ENCODE data around the gene TBCEL. TPM values are rescaled to one million over a fixed set of nuclear protein-coding genes. Genes with fewer than 3 reads are reported as not detected.

The TBCEL gene
- total RNA-seq, 1 donor from 2014 or later: 31.2 TPM

DNA sequence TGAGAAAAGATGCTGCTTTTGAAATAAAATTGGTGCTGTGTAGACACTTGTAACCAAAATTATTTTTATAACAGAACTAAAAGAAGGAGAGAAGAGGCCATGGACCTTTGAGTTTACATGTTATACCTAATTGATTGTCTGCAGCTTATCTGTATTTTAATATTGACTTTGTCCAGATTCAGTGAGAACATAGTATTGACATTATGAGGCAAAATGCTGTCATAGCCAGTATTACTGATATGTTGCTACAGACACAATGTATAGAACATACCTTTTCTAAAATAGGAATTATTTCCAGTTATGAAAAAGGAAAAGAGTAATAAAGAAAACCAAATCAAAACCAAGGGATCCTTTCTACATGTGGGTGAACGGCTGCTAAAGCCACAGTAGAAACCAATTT is 65.7 kb downstream of the TBCEL start:
- H3K4me3 Mint-ChIP-seq (ENCODE audit: unreplicated experiment): no peak overlapping the region
- no peak overlapping the region for H3K27ac Mint-ChIP-seq (ENCODE audit: unreplicated experiment)
- H3K4me1 Mint-ChIP-seq (ENCODE audit: unreplicated experiment): no peaks in the 10 kb centered on the region
- TF ChIP-seq, protein P1, sequence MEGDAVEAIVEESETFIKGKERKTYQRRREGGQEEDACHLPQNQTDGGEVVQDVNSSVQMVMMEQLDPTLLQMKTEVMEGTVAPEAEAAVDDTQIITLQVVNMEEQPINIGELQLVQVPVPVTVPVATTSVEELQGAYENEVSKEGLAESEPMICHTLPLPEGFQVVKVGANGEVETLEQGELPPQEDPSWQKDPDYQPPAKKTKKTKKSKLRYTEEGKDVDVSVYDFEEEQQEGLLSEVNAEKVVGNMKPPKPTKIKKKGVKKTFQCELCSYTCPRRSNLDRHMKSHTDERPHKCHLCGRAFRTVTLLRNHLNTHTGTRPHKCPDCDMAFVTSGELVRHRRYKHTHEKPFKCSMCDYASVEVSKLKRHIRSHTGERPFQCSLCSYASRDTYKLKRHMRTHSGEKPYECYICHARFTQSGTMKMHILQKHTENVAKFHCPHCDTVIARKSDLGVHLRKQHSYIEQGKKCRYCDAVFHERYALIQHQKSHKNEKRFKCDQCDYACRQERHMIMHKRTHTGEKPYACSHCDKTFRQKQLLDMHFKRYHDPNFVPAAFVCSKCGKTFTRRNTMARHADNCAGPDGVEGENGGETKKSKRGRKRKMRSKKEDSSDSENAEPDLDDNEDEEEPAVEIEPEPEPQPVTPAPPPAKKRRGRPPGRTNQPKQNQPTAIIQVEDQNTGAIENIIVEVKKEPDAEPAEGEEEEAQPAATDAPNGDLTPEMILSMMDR (IDR thresholded peaks at IDR 0.05; ENCODE audit: unreplicated experiment): no peak
- H3K27me3 Mint-ChIP-seq (ENCODE audit: unreplicated experiment): no peaks in the 10 kb centered on the region
- no peak for DNase-seq (ENCODE audit: low spot score)
- peaks cover 3% of the 10 kb centered on the region for H3K36me3 Mint-ChIP-seq (ENCODE audit: low read depth, unreplicated experiment)
- no peaks in the 10 kb centered on the region for H3K9me3 Mint-ChIP-seq (ENCODE audit: unreplicated experiment)

DNA sequence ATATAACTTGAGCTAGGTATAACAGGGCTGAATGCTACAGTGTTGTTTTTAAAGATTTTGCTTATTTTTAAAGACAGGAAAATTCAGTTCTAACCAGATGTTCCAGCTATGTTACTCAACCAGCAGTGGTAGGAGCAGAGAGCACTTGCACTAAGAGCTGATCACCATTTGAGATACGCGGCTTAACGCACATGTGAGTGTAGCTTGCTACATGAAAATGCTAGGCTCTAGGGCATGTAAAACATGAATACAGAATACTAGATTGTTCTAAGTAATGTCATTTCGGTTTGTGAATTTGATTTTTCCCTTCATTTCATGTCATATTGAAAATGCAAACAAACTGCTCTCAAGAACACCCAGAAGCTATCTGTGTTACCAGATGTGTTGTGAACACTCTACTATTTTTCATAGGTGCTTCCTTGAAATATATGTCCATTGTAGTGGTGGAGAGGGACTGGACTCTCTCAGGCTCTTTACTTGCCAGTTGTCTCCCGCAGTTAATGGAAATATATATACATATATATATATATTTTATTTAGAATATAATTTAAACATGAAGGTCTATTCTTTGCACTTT is 66.3 kb downstream of the TBCEL start:
- Mint-ChIP-seq H3K27ac (ENCODE audit: unreplicated experiment) (no peak overlapping the region), H3K9me3 (ENCODE audit: unreplicated experiment) (no peaks in the 10 kb centered on the region), H3K4me1 (ENCODE audit: unreplicated experiment) (no peaks in the 10 kb centered on the region), H3K36me3 (ENCODE audit: low read depth, unreplicated experiment) (peaks cover 3% of the 10 kb centered on the region), H3K27me3 (ENCODE audit: unreplicated experiment) (no peaks in the 10 kb centered on the region), H3K4me3 (ENCODE audit: unreplicated experiment) (no peak overlapping the region)
- DNase-seq (ENCODE audit: low spot score): no peak
- TF ChIP-seq, protein P1 (IDR thresholded peaks at IDR 0.05; ENCODE audit: unreplicated experiment): no peak

DNA sequence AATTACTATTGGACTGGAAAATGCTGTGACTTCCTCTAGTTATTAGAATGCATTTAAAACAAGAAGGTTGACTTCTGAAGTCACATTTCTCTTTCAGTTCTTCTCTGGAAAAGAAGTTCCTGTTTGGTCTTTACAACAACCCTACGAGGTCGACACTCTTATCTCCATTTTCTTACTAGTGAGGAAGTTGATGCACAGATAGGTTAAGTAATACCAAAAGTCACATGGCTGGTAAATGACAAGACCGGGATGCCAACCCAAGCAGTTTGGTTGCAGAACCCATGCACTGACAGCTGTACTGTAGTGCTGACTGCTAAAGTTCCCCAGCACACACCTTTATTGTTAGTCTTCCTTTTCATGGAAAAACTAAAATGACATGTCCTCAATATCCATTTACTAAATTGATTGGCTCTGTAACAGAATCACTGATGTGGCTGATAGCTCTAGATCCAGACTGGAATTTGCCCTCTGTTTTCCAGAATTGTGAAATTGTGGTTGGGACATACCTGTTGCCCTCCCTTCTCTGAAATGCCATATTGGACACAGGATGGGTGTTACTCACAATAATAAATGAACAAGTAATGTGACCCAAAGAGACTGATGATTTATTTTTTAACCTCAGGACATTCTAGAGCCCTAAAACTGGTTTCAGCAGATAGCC is 67.7 kb downstream of the TBCEL start:
- H3K4me3 Mint-ChIP-seq (ENCODE audit: unreplicated experiment): no peak overlapping the region
- no peak for DNase-seq (ENCODE audit: low spot score)
- TF ChIP-seq, protein P1 (IDR thresholded peaks at IDR 0.05; ENCODE audit: unreplicated experiment): no peak
- peaks cover 3% of the 10 kb centered on the region for H3K36me3 Mint-ChIP-seq (ENCODE audit: low read depth, unreplicated experiment)
- H3K4me1 Mint-ChIP-seq (ENCODE audit: unreplicated experiment): no peaks in the 10 kb centered on the region
- no peaks in the 10 kb centered on the region for H3K9me3 Mint-ChIP-seq (ENCODE audit: unreplicated experiment)
- H3K27ac Mint-ChIP-seq (ENCODE audit: unreplicated experiment): no peak overlapping the region
- H3K27me3 Mint-ChIP-seq (ENCODE audit: unreplicated experiment): no peaks in the 10 kb centered on the region

DNA sequence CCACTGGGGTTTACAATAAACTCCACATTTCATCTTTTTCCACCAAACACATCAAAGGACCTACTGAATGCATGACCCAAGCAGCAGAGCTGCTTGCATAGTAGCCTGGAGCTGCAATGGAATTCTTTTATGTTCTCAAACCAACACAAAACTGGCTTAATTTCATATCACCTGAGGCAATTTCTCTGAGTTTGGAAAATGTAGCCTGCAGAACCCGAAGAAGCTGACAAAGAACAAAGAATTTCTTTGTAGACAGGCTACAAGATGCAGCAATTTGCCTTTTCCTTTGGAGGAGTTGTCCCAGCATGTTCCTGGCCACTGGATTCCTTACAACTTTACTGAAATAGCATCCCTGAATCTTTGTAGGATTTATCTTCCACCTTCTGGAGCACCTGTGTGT is 71.7 kb downstream of the TBCEL start:
- H3K36me3 Mint-ChIP-seq (ENCODE audit: low read depth, unreplicated experiment): no peaks in the 10 kb centered on the region
- no peak overlapping the region for H3K27ac Mint-ChIP-seq (ENCODE audit: unreplicated experiment)
- DNase-seq (ENCODE audit: low spot score): no peak
- H3K4me1 Mint-ChIP-seq (ENCODE audit: unreplicated experiment): no peaks in the 10 kb centered on the region
- TF ChIP-seq, protein P1 (IDR thresholded peaks at IDR 0.05; ENCODE audit: unreplicated experiment): no peak
- peaks cover 2% of the 10 kb centered on the region for H3K27me3 Mint-ChIP-seq (ENCODE audit: unreplicated experiment)
- H3K9me3 Mint-ChIP-seq (ENCODE audit: unreplicated experiment): no peaks in the 10 kb centered on the region
- no peak overlapping the region for H3K4me3 Mint-ChIP-seq (ENCODE audit: unreplicated experiment)

DNA sequence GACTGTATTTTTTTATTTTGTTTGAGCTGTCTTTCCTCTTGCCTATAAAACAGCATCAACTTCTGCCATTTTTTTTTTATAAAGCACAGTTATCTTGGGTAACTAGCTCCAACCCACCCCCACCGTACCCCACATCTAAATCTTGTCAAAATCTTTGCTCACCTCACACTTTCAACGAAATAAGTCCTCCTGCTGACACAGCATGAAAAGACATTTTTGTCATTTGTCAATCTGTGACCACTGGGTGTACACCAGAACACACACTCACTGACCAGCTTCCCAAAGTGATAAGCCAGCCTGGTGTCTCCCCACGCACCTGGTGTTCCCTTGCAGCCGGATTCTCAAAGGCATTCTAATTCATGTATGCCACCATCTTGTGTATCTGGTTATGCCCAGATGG is 75.5 kb downstream of the TBCEL start:
- Mint-ChIP-seq H3K9me3 (ENCODE audit: unreplicated experiment) (no peaks in the 10 kb centered on the region), H3K27me3 (ENCODE audit: unreplicated experiment) (peaks cover 2% of the 10 kb centered on the region), H3K36me3 (ENCODE audit: low read depth, unreplicated experiment) (no peaks in the 10 kb centered on the region), H3K4me1 (ENCODE audit: unreplicated experiment) (no peaks in the 10 kb centered on the region), H3K27ac (ENCODE audit: unreplicated experiment) (no peak overlapping the region), H3K4me3 (ENCODE audit: unreplicated experiment) (no peak overlapping the region)
- TF ChIP-seq, protein P1 (IDR thresholded peaks at IDR 0.05; ENCODE audit: unreplicated experiment): no peak
- DNase-seq (ENCODE audit: low spot score): no peak
